HG02852 (cell line): ENCODE measurements around the gene EMCN.
"Not testable (repeated sequence)": the region's sequence is repeated elsewhere in the genome, so short reads cannot be mapped to it uniquely, and the experiment has no call there.

Experiments used
- ATAC-seq: cut with Tn5 transposase; IDR thresholded peaks from one replicate; pipeline ENCODE4 v1.9.1; 2021; ENCODE audit warnings: mild to moderate bottlenecking, moderate library complexity; ENCODE audit not compliant: unreplicated experiment

Gene EMCN

DNA sequence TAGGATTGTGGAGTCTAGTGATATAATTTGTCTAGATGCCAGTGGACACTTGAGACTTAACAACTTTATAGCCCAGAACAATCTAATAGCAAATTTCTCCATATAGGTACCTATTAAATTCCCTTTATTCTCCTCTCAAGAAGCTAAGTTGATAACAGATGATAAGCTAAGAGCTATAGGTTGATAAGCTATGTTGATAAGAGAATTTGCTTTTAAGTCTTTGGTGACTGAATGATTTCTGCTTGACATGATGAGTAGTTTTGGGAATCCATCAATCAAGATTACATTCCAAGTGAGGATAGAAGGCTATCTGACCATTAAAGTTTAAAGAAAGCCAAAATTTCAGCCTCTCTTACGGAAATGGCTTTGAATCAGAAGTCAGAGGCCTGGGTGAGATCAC is 131.6 kb downstream of the EMCN start:
- ATAC-seq = no peak

DNA sequence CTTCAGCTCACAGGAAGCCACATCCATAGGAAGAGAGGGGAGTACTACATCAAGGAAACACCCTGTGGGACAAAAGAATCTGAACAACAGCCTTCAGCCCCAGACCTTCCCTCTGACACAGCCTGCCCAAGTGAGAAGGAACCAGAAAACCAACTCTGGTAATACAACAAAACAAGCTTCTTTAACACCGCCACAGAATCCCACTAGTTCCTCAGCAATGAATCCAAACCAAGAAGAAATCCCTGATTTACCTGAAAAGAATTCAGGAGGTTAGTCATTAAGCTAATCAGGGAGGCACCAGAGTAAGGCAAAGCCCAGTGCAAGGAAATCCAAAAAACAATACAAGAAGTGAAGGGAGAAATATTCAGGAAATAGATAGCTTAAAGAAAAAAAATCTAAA is 137.4 kb downstream of the EMCN start:
- not testable (repeated sequence) for ATAC-seq

DNA sequence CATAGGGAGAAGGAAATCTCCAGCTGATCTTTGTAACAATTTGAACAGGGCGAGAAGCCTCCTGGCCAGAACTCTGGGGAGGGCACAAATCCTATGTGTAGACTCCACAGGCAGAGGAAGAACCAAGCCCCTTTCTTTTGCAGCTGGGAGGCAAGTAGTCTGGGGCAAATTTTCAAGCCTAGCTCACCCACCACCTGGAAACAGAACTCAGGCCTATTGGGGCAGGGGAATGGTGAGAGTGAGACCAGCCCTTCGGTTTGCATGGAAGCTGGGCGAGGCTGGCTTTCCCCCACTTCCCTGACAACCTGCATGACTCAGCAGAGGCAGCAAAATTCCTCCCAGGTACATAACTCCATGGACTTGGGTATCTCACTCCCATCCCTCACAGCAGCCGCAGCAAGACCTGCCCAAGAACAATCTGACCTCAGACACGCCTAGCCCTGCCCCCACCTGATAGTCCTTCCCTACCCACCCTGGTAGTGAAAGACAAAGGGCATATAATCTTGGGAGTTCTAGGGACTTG is 138.2 kb downstream of the EMCN start:
- ATAC-seq = no peak

DNA sequence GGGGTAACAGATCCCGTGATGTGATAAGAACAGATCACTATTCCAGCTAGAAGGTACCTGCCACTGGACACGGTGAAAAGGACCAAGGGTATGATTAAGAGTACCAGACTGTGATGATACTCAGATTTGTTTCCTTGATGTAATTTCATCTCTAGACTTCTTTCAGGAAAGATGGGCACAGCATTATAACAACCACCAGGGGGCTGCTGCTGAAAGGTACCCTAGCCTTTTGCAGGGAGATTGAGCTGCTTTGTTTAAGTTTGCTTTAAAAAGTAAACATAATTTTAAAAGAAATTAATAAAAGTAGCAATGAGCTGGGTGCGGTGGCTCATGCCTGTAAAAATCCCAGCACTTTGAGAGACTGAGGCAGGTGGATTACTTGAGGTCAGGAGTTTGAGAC is 145.4 kb downstream of the EMCN start:
- ATAC-seq = no peak

DNA sequence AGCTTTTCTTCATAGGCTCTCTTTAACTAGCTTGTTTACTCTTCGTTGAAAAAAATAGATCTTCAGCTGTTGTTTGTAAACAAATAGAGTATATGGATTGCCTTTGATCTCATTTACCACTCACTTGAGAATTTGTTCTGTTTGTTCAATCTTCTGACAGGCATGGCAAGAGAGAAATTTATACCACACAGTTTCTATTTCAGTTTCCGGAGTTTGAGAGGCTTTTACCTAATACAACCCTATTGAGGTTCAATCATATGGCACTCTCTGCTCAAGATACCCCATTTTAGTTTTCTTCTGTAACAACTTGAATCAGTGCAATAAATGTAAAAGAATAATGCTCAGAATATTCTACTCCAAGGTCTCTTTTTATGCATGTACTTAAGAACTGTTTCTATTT is 148.0 kb downstream of the EMCN start:
- no peak for ATAC-seq

DNA sequence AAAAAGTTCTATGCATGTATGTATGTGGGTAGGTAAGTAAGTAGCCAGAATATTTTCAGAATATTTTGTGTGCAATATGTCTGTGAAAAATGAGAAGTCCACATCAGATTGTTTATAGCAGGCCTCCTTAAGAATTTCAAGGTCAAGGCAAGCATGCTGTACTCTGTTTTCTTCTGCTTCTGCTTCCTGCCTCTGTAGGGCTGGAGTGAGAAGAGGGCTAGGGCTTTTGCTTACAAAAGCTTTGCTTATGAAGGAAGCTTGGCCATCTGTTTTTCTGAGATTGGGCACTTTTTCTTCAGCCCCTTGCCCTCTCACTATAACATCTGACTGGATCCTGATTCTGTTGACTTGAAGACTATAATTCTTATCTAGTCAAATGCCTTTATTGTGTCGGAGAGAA is 150.4 kb downstream of the EMCN start:
- ATAC-seq = no peak

DNA sequence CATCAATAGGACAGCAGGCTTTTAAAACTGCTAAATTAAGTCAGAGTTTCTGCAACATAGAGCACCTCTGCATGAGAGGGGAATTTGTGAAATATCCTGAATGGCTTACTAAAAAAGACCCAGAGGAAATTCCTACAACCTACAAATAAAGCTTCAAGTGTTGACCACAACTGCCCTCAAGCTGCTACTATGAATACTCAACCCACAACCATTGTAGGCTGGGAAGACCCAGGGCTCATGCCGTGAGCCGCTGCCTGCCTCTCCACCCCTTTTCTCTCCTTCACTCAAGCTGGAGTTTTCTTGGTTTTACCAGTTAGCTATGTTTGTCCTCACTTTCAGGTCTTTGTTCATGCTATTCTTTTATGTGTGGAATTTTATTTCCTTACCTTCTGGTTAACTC is 151.6 kb downstream of the EMCN start:
- peak; percentile 83 for ATAC-seq

DNA sequence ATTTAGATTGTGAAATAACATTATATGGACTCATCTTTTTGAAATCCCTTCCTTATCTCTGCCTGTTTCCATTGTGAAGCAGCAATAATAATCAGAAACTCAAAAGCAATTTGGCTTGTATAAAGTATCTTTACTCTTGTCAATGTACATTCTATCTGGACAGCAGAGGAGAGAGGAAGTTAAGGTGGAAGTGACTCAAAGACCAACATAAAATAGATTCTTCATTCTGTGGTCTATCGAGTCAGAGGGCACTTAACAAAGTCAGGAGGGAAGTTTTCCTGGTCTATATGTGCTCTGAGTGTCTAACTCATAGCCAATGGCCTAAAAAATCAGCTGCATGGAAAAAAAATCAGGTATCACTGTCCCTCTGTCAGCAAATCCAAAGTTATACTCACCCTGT is 155.5 kb downstream of the EMCN start:
- ATAC-seq = no peak

DNA sequence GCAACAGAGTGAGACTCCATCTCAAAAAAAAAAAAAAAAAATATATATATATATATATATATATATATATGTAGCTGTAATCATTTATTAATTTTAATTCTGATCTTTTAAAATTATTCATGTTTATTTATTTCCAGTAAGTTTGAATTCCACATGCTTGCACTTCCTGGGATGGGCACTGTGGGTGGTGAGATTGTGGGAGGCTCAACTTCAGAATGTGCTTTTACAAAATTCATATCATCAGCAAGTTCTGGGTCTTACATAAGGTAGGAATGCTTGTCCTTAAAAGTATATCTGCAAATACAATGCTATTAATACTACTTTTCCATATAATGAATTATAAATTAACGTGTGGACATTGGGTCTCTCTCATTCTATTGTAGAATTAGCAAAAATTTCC is 156.5 kb downstream of the EMCN start:
- ATAC-seq = no peak

DNA sequence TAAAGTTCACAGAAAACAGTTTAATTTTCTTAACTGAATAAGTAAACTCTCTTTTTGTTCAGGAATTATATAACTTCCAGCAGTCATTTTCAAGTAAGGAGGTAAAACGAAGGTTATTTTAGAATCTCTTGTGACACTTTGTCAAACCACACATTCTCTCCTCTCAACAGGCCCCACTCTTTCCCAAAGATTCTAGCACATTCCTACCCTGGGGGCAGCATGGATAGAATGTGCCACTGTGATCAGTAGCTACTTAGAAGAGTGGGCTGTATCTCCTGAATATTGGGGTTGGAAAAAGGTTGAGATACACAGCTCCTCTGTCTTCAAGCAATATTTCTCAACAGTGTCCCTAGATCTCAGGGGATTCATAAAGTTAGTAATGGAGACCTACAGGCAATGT is 157.6 kb downstream of the EMCN start:
- ATAC-seq = no peak

DNA sequence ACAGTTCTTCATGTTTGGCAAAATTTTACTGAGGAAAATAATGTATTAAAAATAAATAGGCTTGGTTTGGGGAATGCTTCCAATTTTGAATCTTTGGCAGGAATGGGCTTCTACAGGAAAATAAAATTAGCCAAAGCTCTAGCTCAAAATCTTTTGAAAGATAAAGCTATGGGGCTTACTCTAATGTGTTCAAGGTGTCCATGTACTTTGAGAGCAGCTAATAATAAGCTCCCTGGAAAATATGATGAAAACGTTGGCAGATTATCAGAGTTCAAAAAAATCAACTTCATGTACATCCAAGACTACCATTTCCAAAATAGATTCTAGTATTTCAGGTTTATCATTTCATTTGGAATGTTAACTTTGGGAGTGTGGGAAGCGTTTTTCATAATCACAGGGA is 158.4 kb downstream of the EMCN start:
- no peak for ATAC-seq

DNA sequence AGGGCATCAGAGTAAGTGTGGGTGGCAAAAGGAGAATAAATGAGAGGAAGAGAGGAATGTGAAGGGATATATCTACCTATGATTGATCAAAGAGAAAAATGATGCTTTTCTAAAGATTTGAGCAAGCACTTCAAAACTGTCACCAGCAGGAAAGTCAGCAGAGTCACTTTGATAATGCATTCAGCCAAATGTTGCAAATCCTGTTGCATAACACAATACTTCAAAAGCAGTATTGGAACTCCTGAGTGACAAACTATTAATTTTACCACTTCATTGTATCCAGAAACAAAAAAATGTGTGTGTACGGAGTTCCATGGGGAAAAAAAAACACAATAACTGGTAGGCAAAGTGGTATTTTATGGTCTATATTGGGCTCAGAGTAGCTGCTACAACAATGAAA is 160.3 kb downstream of the EMCN start:
- ATAC-seq = no peak

DNA sequence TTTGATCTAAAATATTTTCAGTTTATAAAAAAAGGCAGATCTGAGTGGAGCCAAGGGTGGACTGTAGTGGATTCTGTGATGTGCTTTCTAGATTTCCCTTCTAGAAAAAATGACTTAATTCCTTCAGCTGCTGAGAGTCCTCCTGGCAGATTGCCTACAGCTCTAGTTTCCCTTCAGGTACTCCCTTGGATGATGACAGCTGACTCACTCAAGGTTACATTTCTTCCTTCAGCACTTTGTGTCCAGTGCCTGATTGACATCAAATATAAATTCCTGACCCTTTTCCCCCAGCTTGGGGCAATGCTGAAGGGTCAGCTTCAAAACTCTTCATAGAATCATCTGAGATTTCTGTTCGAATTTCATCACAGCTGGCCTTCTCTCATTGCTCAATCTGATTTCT is 161.7 kb downstream of the EMCN start:
- no peak for ATAC-seq

DNA sequence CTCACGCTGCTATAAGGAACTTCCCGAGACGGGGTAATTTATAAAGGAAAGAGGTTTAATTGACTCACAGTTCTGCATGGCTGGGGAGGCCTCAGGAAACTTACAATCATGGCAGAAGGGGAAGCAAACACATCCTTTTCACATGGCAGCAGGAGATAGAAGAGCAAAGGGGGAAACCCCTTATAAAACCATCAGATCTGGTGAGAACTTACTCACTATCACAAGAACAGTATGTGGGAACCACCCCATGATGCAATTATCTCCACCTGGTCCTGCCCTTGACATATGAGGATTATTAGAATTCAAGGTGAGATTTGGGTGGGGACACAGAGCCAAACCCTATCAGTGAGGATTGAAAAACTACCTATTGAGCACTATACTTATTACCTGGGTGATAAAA is 165.5 kb downstream of the EMCN start:
- ATAC-seq = not testable (repeated sequence)

DNA sequence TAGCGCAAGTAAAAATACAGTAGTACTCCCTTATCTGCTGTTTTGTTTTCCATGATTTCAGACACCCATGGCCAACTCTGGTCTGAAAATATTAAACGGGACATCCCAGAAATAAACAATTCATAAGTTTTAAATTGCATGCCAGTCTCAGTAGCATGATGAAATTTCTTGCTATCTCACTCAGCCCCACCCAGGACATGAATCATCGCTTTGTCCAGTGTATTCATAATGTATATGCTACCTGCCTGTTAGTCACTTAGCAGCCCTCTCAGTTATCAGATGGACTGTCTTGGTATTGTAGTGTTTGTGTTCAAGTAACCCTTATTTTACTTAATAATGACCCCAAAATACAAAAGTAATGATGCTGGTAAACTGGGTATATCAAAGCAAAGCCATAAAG is 169.3 kb downstream of the EMCN start:
- no peak for ATAC-seq

DNA sequence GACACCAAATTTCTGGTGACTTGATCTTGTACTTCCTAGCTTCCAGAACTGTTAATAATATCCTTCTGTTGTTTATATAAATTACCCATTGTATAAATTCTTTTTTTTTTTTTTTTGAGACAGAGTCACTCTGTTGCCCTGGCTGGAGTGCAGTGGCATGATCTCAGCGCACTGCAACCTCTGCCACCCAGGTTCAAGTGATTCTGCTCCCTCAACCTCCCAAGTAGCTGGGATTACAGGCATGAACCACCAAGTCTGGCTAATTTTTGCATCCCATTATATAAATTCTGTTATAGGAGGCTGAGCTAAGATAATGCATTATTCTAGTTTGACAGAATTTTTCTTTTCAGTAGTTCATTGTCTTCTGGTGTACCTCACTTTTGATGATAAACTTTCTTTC is 170.6 kb downstream of the EMCN start:
- no peak for ATAC-seq

DNA sequence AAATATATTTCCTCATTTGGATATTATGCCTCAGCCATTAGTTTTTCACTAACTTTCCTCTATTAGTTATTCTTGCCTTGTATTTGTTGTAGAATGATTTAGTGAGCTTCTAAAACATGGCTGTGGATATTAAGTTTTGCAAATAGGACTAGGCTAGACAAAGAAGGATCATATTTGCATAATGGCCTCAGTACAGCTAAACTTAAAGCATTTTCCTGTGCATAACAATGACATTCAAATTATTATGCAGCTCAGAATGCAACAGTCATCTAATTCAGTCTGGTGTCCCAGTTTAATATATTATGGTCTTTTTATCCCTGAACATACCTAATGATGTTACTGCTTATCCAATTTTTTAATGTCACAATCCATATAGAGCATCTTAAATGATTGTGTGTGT is 172.2 kb downstream of the EMCN start:
- ATAC-seq = no peak
